ENCODE data around the gene B4GALNT2.
"Not testable (repeated sequence)": the region's sequence is repeated elsewhere in the genome, so short reads cannot be mapped to it uniquely, and the experiment has no call there.

- TF ChIP-seq POLR2A (IDR thresholded peaks at IDR 0.05; ENCODE audit: low read length); GATA1 (IDR thresholded peaks at IDR 0.05; ENCODE audit: low read depth, low read length): not testable (repeated sequence)
These were observed 52.0 kb downstream of the B4GALNT2 start for GRCh38 chr17:49184522-49184921.
